GM19324 (cell line): ENCODE data around the gene MAD1L1.

Experiments used
- ATAC-seq: cut with Tn5 transposase; IDR thresholded peaks from one replicate; pipeline ENCODE4 v1.9.1; 2021; ENCODE audit warnings: mild to moderate bottlenecking, moderate library complexity; ENCODE audit not compliant: unreplicated experiment, low FRiP score

Gene MAD1L1

DNA sequence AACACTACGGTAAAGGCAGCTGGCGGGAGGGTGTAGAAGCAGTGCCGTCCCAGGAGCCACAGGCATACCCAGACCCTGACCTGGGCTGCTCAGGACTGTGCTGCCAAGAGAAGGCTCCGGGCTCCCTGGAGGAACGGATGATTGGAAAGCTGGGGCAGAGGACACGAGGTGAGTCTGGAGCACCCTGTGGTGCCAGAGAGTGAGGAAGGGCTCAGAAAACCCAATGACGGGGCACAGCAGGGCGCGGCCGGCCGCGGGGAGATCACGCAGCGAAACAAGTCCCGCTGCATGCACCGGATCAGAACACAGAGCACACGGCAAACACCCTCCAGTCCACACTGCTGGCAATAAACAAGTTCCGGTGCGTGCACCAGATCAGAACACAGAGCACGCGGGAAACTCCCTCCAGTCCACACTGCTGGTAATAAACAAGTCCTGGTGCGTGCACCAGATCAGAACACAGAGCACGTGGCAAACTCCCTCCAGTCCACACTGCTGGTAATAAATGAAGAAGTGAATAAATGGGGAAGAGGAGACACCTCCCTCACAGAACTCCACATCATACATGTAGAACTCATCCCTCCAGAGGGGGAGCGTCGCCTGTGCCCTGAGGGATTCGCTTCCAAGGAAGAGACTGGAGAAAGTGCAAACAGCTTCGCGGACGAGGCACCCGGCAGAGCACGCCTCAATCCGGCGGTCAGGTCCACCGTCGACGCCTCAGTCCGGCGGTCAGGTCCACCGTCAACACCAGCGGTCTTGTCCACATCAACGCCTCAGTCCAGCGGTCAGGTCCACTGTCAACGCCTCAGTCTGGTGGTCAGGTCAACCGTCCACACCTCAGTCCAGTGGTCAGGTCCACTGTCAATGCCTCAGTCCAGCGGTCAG is 265.0 kb downstream of the MAD1L1 start:
- no peak for ATAC-seq

DNA sequence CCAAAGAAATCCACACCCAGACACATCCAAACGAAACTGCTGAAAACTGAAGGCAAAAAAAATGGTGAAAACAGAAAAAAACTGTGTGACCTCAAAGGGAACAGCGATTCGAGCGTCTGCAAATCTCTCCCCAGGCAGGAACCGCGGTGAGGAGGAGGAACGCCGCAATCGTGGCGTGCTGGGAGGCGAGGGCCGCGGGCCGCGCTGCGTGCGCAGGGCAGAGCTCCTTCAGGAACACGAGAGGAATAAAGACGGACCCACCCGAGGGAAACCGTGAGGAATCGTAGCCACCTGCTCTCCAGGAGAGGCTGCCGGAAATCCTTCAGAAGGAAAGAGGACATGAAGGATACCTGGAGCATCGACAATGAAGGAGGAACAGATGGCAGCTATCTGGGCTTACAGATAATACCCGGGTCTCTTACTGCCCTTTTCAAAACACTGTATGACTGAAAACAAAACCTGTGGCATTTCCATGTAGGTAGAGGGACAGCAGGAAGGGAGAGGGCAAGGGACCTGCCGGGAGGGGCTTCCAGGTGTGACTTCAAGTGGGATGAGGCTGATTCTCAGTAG is 266.0 kb downstream of the MAD1L1 start:
- no peak for ATAC-seq

DNA sequence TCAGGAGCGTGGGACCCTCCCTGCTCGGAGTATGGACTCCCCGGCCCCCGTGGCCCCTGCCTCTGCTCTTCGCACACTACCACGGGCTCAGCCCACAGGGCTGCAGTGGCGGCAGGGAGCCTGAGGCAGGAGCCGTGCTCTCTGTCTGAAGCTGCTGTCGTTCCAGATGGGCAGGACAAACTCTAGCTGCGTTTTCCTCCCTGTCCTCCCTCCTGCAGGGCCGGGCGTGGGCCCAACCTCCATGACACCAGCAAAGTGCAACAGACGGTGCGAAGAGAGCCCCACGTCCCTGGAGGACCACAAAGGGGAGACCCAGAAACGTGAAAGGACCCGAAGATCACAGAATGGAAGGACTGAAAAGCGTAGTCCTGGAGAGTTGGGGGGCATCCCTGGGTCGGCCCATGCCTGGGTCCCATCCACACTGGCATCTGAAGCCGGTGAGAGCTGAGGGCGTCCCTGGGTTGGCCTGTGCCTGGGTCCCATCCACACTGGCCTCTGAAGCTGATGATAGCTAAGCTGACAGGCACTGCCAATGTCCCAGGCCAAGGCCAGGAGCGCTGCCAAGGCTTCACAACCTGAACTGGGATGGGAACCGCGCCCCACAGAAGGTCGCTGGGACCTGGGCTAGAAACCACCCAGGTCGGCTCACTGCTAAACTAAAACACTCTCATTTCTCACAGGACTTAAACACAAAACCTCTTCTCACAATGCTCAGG is 267.0 kb downstream of the MAD1L1 start:
- no peak for ATAC-seq

DNA sequence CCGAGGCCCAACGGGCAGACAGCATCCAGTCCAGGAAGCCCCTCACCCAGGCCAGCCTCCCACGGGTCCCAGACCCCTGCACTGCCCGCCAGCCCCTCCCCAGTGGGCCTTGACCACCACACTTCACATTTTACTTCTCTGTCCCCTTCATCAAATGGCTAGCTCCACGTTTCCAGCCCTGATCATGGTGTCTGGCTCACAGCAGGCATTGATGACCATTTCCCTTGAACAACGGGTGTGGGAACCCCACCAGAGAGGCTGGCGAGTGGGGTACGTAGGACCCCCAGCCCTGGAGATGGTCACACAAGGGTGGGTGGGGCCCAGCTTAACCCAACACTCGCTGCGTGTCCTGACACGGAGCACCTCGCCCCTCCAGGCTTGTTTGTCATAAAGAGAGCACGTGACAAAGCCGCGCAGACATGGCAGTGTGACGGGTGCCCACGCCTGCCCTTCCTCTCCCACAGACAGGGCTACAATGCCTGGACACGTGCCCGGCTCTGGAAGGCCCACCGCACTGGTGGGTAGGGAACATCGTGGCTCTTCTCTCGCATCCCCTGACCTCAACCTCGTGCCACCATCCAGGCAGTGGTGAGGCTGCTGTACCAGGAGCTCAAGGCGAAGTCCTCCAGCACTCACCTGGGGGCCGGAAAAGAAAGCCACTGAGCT is 267.7 kb downstream of the MAD1L1 start:
- no peak for ATAC-seq

DNA sequence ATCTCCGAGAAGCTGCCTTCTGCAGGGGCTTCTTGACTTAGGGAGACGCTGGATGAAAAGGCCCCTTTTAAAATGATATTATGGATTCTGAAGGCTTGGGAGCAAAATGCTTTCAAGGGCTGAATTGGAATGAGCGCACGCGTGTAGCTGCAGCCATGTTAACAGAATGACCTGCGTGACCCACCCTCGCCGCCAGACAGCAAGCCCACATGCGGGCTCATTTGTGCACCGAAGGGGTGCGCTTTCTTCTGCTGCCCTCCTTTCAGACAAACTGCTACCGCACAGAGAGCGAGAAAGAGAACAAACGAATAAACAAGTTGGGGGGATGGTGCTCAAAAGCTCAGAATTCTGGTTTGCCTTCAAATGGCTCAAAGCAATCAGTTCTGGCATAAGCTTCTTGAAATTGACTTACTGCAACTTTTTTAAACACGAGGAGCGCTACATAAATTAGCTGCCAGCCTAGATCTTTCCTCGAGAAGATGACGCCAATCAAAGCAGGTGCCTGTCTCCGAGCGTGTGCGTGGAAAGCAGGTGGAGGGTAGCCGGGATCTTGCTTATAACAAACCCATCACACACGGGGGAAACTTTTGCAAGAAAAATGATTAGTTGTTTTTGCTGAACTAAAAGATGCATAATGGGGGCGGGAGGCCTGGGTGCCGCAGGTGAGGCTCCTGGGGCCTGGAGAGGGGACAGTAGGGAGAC is 268.4 kb downstream of the MAD1L1 start:
- ATAC-seq, result no peak

DNA sequence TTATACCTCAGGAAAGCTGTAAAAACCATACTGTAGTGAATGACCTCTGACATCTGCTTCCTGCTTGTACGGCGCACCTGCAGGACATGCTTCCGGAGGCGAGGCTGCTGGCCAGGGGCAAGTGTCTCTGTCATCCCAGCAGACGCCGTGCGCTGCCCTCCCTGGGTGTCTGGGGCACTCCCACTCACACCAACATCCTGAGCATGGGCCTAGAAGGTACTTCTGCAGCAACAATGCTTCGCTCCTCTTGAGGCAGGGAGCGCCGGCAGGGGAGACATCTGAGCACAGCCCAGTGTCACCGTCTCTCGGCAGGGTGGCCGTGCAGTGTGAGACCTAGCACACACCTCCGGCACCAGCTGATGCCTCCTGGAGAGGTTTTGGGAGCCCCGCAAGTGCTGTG is 269.2 kb downstream of the MAD1L1 start:
- no peak for ATAC-seq

DNA sequence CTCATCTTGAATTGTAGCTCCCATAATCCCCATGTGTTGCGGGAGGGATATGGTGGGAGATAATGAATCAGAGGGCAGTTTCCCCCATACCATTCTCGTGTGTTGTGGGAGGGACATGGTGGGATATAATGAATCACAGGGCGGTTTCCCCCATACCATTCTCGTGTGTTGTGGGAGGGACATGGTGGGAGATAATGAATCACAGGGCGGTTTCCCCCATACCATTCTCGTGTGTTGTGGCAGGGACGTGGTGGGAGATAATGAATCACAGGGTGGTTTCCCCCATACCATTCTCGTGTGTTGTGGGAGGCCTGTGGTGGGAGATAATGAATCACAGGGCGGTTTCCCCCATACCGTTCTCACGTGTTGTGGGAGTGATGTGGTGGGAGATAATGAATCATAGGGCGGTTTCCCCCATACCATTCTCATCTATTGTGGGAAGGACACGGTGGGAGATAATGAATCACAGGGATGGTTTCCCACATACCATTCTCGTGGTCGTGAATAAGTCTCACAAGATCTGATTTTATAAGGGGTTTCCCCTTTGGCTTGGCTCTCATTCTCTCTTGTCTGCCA is 271.0 kb downstream of the MAD1L1 start:
- ATAC-seq, result no peak

DNA sequence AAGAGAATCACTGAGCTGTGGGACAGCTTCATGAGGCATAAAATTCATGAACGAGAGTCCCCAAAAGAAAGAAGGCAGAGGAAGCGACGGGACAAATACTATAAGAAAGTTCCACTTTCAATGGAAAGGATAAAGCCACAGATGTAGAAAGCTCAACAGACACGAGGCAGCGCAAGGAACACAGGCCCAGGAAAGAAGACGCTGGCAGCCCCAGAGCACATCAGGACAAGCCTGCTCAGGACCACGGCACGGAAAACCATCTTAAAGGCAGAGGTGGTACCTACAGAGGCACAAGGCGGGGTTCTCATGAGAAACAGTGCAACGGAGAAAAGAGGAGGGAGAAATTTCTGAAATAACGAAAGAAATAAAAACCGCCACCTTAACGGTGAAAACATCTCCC is 273.4 kb downstream of the MAD1L1 start:
- no peak for ATAC-seq

DNA sequence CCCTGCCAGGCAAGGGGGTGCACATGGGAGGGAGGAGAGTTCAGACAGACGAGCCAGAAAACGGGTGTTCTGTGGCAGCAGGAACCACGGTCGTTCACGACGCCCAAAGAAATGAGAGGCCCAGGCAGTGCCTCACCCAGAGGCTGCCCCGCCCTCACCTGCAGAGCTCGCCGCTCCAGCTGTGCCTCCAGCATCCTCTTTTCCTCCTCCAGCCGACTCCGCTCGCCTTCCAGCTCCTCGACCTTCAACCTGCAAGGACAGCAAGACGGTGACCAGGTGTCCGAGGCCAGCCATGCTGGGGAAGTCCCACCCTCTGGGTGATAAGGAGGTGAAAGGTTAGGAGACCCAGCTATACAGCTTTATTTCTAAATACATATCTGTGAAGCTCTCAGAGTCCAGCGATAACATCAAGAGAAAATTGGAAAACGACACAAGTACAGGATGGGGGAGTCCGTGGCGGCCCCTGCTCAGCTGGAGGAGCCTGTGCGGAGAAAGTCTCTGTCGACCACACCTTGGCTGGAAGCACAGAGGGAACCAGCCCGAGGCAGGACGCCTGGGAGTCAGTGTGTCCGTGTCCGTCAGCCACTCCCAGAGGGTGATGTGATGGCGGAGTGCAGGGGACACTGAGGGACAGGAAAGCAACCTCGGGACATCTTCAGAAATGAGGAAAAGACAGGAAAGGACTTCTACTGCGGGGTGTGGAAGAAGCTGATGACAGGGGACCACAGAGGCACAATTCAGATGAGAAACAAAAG is 275.1 kb downstream of the MAD1L1 start:
- no peak for ATAC-seq

DNA sequence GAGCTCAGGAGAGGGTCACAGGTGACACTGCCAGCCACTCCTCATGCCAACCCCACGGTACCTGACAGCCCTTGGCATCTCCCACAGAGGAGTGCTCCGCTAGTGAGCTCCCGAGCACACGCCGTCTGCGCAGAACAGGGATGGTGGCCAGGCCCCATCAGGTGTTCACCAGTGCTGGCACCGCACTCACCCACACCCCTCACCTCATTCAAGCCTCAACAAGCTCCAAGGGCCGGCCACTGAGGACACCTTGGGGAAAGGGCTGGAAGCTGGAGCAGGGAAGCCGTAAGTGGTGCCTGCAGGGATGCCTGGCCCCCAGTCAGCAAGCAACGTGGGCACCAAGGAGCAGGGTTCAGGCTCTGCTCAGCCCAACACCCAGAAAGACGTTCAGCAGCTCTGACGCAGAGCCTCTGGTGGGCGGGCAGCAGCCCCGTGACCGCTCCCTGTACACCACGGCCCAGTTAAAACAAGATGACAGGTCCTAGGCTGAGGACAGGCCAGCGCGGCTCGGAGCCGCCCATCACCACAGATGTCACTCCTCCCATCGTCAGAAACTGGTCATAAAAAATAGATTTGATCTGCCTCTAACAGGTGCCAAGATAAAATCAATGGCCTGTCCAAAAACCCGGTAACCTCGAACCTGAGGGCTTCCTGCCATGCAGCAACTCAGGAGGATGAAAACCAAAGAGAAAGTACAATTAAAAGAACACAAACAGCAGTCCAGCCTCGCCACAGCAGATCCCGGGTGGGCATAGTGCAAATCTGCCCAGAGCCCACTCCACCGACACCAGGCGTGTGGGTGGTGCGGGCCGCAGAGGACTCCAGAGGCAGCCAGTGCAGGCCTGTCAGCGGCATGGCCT is 275.9 kb downstream of the MAD1L1 start:
- ATAC-seq, result no peak

DNA sequence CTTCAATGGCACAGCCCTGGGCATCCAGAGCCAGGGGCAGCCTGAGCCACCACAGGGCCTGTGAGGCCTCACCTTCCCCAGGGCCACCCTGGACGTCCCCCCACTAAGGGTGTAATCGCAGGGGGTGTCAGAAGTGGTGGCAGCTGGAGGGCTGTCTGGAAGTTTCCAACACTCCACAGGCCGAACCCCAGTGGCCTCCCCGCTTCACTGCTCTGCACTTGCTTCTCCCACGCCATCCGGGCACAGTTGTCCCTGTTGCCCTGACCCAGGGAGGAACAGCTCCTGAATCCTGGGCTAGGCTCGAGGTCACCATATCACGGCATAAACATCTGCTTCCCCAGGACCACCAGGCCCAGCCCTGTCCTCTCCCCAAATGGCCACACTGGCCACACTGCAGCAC is 276.6 kb downstream of the MAD1L1 start:
- no peak for ATAC-seq

DNA sequence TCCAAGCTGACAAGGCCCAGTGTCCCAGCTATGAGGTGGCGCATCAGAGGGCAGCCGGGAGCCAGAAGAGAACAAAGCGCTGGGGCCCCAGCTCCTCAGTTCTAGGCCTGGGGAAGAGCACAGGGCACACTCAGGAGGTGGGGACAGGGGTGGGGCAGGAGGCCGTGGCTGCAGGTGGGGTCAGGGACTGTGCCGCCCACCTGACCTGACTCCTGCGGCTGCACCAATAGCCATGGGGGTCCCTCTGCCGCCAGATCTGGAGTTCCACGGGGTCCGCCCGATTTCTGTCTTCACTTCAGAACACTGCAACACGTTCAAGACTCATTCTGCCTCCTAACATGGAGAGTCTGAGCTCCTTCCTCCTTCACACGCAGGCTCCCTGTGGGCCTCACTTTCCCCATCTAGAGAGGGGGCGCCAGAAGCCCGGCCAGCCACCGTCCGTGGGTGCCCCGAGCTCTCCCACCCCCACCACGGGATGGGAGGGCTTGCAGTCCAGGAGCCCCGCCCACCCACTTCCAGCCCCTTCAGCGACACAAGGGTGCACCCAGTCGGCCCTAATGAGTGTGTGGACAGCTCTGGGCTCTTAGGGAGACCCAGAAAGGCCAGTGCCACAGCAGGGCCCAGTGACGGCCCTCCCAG is 278.3 kb downstream of the MAD1L1 start:
- ATAC-seq, result no peak

DNA sequence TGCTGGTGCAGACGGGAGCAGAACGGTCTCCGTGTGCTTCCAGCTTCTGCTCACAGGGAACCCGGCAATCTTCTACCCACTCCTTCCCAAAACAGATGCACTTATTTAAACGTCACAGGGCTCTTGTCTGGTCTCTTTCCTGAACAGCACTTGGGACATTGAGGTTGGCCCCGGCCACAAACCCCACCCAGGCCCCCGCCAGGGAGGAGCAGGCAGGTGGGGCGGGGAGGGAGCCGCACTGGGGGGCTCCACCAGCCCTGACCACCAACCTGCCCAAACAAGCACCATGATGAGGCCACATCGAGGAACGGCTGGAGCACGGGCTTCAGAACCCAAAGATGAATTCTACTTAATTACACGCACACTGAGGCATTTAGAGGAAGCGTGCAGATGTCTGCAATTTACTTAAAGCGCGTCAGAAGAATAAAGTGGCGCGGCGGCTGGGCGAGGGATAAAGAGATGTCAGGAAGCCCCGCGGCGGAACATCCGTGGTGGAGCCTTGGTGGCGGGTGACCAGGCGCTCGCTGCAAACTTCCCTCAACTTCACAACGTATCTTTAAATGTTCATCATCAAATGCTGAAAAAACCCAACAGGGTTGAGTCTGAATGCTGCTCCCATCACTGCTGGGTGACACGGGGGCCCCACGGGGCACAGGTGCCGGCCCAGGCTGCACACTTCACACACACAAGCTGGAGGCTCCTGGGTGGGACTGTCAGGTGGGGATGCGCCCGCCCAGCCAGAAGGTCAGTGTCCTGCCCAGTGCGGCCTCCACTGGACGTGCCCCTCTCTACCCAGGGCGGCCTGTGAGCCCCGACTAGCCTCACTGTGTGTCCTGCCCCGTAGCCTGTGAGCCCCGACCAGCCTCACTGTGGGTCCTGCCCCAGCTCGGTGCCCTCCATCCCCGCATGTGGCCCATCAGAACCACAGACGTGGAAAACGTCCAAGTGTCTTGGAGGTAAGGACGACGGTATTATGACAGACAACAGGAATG is 279.2 kb downstream of the MAD1L1 start:
- ATAC-seq, result no peak

DNA sequence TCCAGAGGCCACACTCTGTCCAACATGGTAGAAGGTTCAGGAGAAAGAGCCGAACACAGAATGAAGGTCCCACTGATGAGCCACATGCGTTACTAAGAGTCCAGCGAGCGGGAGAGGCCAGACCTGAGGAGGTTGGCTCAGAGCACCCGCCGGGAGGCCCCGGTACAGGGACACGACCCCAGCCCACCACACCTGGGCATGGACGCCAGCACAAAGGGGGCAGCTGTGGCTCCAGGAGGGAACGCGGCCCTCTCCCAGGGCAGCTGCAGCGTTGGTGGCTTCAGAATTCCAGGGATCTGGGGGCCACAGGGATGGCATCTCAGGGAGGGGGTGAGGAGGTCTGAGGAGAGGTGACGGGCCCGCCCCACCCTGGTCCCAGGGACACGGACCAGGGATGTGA is 280.0 kb downstream of the MAD1L1 start:
- ATAC-seq, result no peak

DNA sequence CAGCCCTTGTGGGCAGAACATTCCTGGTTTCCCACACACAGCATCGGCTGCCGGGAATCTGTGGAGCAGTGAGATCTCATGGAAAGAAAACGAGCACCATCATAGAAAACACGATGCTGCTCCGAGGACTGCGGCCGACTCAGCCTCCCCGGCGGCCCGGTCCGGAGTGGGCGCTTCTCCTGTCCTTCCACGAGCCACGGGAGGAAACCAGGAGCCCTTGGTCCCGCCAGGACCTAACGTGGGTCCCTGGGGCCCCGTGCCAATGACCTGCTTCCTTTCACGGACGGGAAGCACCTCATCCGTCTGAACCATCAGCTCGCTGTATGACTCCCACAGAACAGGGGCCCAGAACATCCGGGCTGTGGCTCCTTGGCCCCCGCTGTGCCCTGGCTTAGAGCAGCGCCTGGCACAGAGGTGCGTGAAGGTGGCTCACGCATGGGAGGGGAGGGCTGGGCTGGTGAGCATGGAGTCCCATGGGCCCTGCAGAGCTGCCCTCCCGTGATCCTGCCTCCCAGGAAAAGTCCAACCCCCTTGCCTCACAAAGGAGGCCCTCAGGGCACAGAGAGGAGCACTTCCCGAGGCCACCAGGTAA is 280.5 kb downstream of the MAD1L1 start:
- ATAC-seq, result no peak

DNA sequence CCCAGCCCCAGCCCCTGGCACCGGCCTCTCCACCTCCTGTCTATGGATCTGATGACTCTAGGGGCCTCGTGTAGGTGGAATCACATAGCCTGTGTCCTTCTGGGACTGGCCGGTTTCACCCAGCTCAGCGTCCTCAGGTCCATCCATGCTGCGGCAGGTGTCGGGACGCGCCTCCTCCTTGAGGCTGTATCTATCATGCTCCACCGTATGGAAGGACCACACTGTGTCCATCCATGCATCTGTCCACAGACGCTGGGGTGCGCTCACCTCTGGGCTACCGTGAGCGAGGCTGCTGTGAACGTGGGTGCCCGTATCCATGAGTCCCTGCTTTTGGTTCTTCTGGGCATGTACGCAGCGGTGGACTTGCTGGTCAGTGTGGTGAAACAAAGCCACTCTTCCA is 281.1 kb downstream of the MAD1L1 start:
- no peak for ATAC-seq

DNA sequence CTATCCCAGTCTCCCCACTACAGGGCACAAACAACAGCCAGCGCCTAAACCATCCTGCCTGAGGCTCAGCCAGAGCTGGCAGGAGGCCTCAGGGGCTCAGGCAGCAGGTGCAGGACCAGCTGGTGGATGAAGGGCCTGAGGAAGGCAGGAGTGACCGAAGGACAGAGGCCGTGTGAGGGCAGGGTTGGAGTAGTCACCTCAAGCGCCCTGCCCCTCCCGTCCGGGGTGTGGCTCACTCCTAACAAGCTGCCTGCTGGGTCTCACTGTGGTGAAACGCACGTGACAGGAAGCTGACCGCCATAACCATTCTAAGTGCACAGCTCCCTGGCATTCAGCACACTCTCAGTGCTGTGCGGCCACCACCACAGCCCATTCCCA is 281.6 kb downstream of the MAD1L1 start:
- no peak for ATAC-seq
